ENCODE results near the gene COQ7. TPM values are rescaled to one million over a fixed set of nuclear protein-coding genes. Genes with fewer than 3 reads are reported as not detected.
A peak's percentile ranks its signal among the peaks of the same experiment; 100 is the strongest.

The COQ7 gene
- total and polyA plus RNA-seq, 2 of the 4 experiments (the other 2 are of a cell fraction), result 10.9 to 13.6 TPM

GRCh38 chr16:19119564-19119963 is 52.1 kb downstream of the COQ7 start:
- POLR2A ChIA-PET (ENCODE audit: unreplicated experiment), result interaction anchor here (0.7 to 1.9 kb wide), 2 partner anchors 11 to 331 kb away, joined by 4 to 16 read pairs; no protein-coding TSS in a partner anchor
- Histone ChIP-seq H3K23ac (ENCODE audit: low read depth, low read length) (peak overlapping the region; percentile 99; the same call in 1 of the 2 replicates), H3K14ac (replicated peaks; ENCODE audit: low read depth, low read length) (peak overlapping the region; percentile 97), H2AK9ac (replicated peaks; ENCODE audit: low read depth, low read length, poor library complexity) (no peak overlapping the region), H3K36me3 (ENCODE audit: control insufficient read depth, insufficient read depth, low read length) (peaks cover 26% of the 10 kb centered on the region), H3K4me2 (ENCODE audit: low read depth, low read length) (peak overlapping the region; percentile 95), H2AFZ (replicated peaks; ENCODE audit: low read length, poor library complexity) (no peak overlapping the region), H2BK15ac (ENCODE audit: low read depth, low read length) (peak overlapping the region; percentile 53; the same call in 1 of the 3 replicates), H3K4me3 (ENCODE audit: insufficient read depth, low read depth, low read length) (peak overlapping the region; percentile 67), H3K56ac (ENCODE audit: extremely low read depth, insufficient read depth, low read length) (peak overlapping the region; percentile 91), H4K20me1 (ENCODE audit: insufficient read depth, low read length) (peaks cover 50% of the 10 kb centered on the region), H3K9me1 (ENCODE audit: insufficient read depth, low read length) (peaks cover 8% of the 10 kb centered on the region), H2BK5ac (ENCODE audit: low read depth, low read length, poor library complexity, severe bottlenecking) (peak overlapping the region; percentile 98), H3K9ac (ENCODE audit: low read depth, low read length) (peak overlapping the region; percentile 97), H3K4ac (ENCODE audit: low read depth, low read length) (peak overlapping the region; percentile 95), H3K27ac (ENCODE audit: insufficient read depth, low read length) (peak overlapping the region; percentile 96), H4K5ac (ENCODE audit: low read depth, low read length) (no peak overlapping the region; the same call in 1 of the 2 replicates), H2AK5ac (ENCODE audit: low read depth, low read length) (no peak overlapping the region), H3K4me1 (ENCODE audit: control insufficient read depth, insufficient read depth, low read length) (peaks cover 32% of the 10 kb centered on the region), H3K9me3 (ENCODE audit: control insufficient read depth, insufficient read depth, low read length) (no peaks in the 10 kb centered on the region), H3K27me3 (ENCODE audit: control insufficient read depth, insufficient read depth, low read length) (no peaks in the 10 kb centered on the region), H3K18ac (ENCODE audit: low read depth, low read length) (peak overlapping the region; percentile 95), H4K91ac (ENCODE audit: insufficient read depth, low read depth, low read length) (no peak overlapping the region), H3K79me1 (ENCODE audit: low read depth in 1 of 2, low read length in 2 of 2) (peaks cover 7 to 74% of the 10 kb centered on the region in 2 experiments; a peak in 3 of 4 replicates), H2BK120ac (ENCODE audit: low read depth, low read length) (peak overlapping the region; percentile 93; the same call in 1 of the 2 replicates), H4K8ac (ENCODE audit: low read depth in 2 of 2, low read length in 2 of 2) (peak overlapping the region; percentile 50 to 93; a peak in 1 of 4 replicates), H2BK20ac (ENCODE audit: low read depth, low read length) (no peak overlapping the region; the same call in 1 of the 2 replicates)
- no TSS peak for BruUV-seq (replicated peaks)
- no CpG with 5 or more reads among the region's 5 CpGs for WGBS, 2 experiments (ENCODE audit: extremely low coverage in 2 of 2, insufficient read length in 1 of 2)
- peak; percentile 9; the same call in 1 of the 2 replicates for TF ChIP-seq POLR2A (IDR thresholded peaks at IDR 0.05; ENCODE audit: low read depth, low read length)
- TF ChIP-seq MAFK (IDR thresholded peaks at IDR 0.05; ENCODE audit: low read depth, low read length), result no peak
- TF ChIP-seq CTCF (conservative IDR thresholded peaks at IDR 0.05; ENCODE audit: low read depth, low read length), result no peak
- TF ChIP-seq FOS (IDR thresholded peaks at IDR 0.05; ENCODE audit: low read depth, low read length), result peak; percentile 33
- TF ChIP-seq CEBPB (IDR thresholded peaks at IDR 0.05; ENCODE audit: low read depth, low read length), result peak; percentile 80
- CTCF ChIA-PET, result interaction anchor here (0.7 to 1.2 kb wide), 3 partner anchors 16 to 136 kb away, joined by 4 read pairs; partner anchors contain the start of gene TMC7
- intact Hi-C loops (cut with micrococcal nuclease), result no loop called here
- ATAC-seq (ENCODE audit: low read depth) (peak; percentile 47), DNase-seq (peak; percentile 91)
- in situ Hi-C loops (cut with MboI; ENCODE audit: low sequenced_read_pairs), result loop anchor here (25.0 kb wide), 2 partner anchors 593 to 768 kb away; partner anchors contain the start of genes GPRC5B, IQCK and KNOP1
- dilution Hi-C loops (cut with HindIII; ENCODE audit: low sequenced_read_pairs, unreplicated experiment), result no loop called here
